Heart right ventricle (tissue), 16 donors: ENCODE results near the gene GDI2. TPM values are rescaled to one million over a fixed set of nuclear protein-coding genes. Genes with fewer than 3 reads are reported as not detected.
"Not testable (repeated sequence)": the region's sequence is repeated elsewhere in the genome, so short reads cannot be mapped to it uniquely, and the experiment has no call there.

Experiments
- ATAC-seq, 8 donors: fragments of 200-7000 bp; cut with Tn5 transposase; one replicate each; pipeline ENCODE4 v1.9.1; 2020; ENCODE audit warnings: mild to moderate bottlenecking in 8 of 8, moderate library complexity in 8 of 8, moderate number of reproducible peaks in 1 of 8
- DNase-seq, 2 donors: peaks; one replicate each; pipeline ENCODE4 v3.0.0-alpha.2; 2020
- H3K27ac ChIP-seq, 10 donors: fragments of 200-600 bp; sonication (generic) in 2 of 10; one replicate each; pipeline versions ENCODE4 v1.5.0 to v1.8.0; 2020 to 2022; ENCODE audit warnings: mild to moderate bottlenecking in 3 of 10
- H3K27me3 ChIP-seq, 7 donors: fragments of 200-600 bp; one replicate each; pipeline ENCODE4 v1.8.0; 2021 to 2022; ENCODE audit warnings: mild to moderate bottlenecking in 2 of 7
- H3K36me3 ChIP-seq, 9 donors: fragments of 200-600 bp; sonication (generic) in 1 of 9; one replicate each; pipeline versions ENCODE4 v1.5.0 to v1.8.0; 2020 to 2022; ENCODE audit warnings: mild to moderate bottlenecking in 2 of 9
- H3K4me1 ChIP-seq, 9 donors: fragments of 200-600 bp; sonication (generic) in 1 of 9; one replicate each; pipeline versions ENCODE4 v1.5.0 to v1.8.0; 2020 to 2022; ENCODE audit warnings: mild to moderate bottlenecking in 4 of 9
- H3K4me3 ChIP-seq, 10 donors: fragments of 200-600 bp; sonication (generic) in 2 of 10; one replicate each; pipeline versions ENCODE4 v1.5.0 to v1.8.0; 2020 to 2022; ENCODE audit warnings: mild to moderate bottlenecking in 7 of 10, moderate library complexity in 2 of 10
- H3K9me3 ChIP-seq, 11 donors: fragments of 200-600 bp in 10 of 11; sonication (generic) in 2 of 11; one replicate each; pipeline versions ENCODE4 v1.5.0 to v1.8.0; 2013 to 2022; ENCODE audit warnings: mild to moderate bottlenecking in 2 of 11, control low read depth in 1 of 11, moderate library complexity in 1 of 11
- WGBS, 2 donors: extraction: QIAGEN DNeasy Blood & Tissue Kit; methylation state at CpG; one replicate each; pipeline ENCODE4 v1.1.7; 2013; ENCODE audit warnings: inconsistent platforms in 1 of 2; 5-methylcytosine and 5-hydroxymethylcytosine counted together
- intact Hi-C, 10 donors: fragments of 100-400 bp; cut with DNase I; formaldehyde crosslinking; loops; one replicate each; pipeline versions ENCODE4 v1.11.1 to v1.14.2; 2022
- polyA plus RNA-seq, 2 donors: library from polyadenylated mRNA; stranded (reverse); fragments of 200-250 nt; gene quantifications; one replicate each; pipeline ENCODE4 v1.2.3, GENCODE V29; 2013
- total RNA-seq, 10 donors: library from RNA; stranded (reverse); fragmentation: NEBNext Ultra II Directional in 3 of 10; extraction: Animal tissue kit (Norgen Biotek cat#: 25700) in 3 of 10; gene quantifications; one replicate each; pipeline versions ENCODE4 v1.2.1 to v1.2.4, GENCODE V29; 2021 to 2023
- TF ChIP-seq, protein P1 (sequence below), 9 donors: fragments of 200-600 bp; sonication (generic) in 2 of 9; IDR thresholded peaks; one replicate each; pipeline versions ENCODE4 v1.5.0 to v1.8.0; 2021 to 2022; ENCODE audit warnings: antibody characterized with exemption in 9 of 9, mild to moderate bottlenecking in 5 of 9, moderate library complexity in 1 of 9
- donor health status: Arrhythmogenic right ventricular cardiomyopathy.
- donor health status: ischemic (EF 13 %, LVEDD 7.1; RV severe dilation, severe dysfunction).
- donor health status: healthy with polysubstance abuse.
- donor health status: DM: no; HTN: yes; CAD: no.
- donor health status: DM: no; HTN: no; CAD: no.
- donor health status: ischemic (EF 25% LVEDD 6.9; RV normal size, moderate dysfunction).
- donor health status: ischemic (EF 25% LVEDD 5.7; RV mildly dilated, moderate dysfunction).
- donor health status: healthy.
- donor health status: DM: yes; HTN: yes; CAD: no.
- donor health status: Ischemic cardiomyopathy.
- donor health status: ischemic (EF 35%, LVEDD 5.7; RV mildly dilated, moderate dysfunction).
- donor health status: nonischemic (EF 11% LVEDD 7.7; RV severe dilation, severe dysfunction).
- donor health status: DM: yes; HTN: yes; CAD: no.
- donor health status: PGD.
- donor health status: ischemic (EF 29% LVEDD 5.4; RV normal size, mild dysfunction).
- donor health status: nonischemic (EF 23%, LVEDD 6.1; RV moderate dilation, normal function).

Gene GDI2
- total and polyA plus RNA-seq, 12 donors, result 21.8 to 145 (median 101) TPM

- no peaks in the 10 kb centered on the region for H3K27me3 ChIP-seq
- intact Hi-C loops, result loop anchor here in 7 of 10 donors (5.0 to 10.0 kb wide), 5 partner anchors 61 to 127 kb away; partner anchors contain the start of genes FBH1 (in 2 of the 7) and TASOR2 (in 2 of the 7)
- no peaks in the 10 kb centered on the region for H3K9me3 ChIP-seq
- H3K27ac ChIP-seq, result peak overlapping the region in 2 of 10 donors; percentile 100
- WGBS, 2 donors, result 10% methylated on average over 6 of the region's 6 CpGs
- H3K36me3 ChIP-seq, result peaks cover 0 to 15% (median 0%) of the 10 kb centered on the region in 9 donors
- DNase-seq (no peak), ATAC-seq (no peak)
- TF ChIP-seq, protein P1, sequence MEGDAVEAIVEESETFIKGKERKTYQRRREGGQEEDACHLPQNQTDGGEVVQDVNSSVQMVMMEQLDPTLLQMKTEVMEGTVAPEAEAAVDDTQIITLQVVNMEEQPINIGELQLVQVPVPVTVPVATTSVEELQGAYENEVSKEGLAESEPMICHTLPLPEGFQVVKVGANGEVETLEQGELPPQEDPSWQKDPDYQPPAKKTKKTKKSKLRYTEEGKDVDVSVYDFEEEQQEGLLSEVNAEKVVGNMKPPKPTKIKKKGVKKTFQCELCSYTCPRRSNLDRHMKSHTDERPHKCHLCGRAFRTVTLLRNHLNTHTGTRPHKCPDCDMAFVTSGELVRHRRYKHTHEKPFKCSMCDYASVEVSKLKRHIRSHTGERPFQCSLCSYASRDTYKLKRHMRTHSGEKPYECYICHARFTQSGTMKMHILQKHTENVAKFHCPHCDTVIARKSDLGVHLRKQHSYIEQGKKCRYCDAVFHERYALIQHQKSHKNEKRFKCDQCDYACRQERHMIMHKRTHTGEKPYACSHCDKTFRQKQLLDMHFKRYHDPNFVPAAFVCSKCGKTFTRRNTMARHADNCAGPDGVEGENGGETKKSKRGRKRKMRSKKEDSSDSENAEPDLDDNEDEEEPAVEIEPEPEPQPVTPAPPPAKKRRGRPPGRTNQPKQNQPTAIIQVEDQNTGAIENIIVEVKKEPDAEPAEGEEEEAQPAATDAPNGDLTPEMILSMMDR (IDR thresholded peaks at IDR 0.05), result no peak
- H3K4me1 ChIP-seq, result peaks cover 0 to 70% (median 67%) of the 10 kb centered on the region in 9 donors
- H3K4me3 ChIP-seq, result peak overlapping the region in 8 of 10 donors; percentile 16 to 96 (median 89)
These were observed 1.8 kb downstream of the GDI2 start for GRCh38 chr10:5811387-5811821.

DNA sequence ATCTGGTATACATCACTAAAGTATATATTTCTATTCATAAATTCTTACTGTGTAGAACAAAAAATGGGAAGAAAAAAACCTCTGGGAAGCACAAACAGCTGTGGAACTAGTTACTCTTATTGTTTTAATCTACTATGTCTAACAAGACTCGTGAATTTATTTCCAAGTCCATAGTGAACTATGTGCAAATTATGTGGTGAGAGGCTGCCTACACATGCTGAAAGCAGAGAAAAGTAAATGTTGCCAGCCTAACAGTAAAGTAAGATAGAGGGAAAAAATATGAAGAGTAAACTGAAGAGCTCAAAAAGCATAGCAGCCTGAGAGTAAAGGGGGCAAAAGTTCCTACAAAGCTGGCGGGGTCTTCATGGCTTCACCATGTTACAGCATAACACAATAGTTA lies 3.0 kb downstream of the GDI2 start:
- H3K4me1 ChIP-seq, result peaks cover 0 to 79% (median 71%) of the 10 kb centered on the region in 9 donors
- no peak for DNase-seq
- H3K27me3 ChIP-seq, result no peaks in the 10 kb centered on the region
- H3K36me3 ChIP-seq, result peaks cover 0 to 20% (median 0%) of the 10 kb centered on the region in 9 donors
- H3K27ac ChIP-seq, result peak overlapping the region in 1 of 10 donors; percentile 28
- H3K9me3 ChIP-seq, result no peaks in the 10 kb centered on the region
- TF ChIP-seq, protein P1 (IDR thresholded peaks at IDR 0.05), result no peak
- no peak for ATAC-seq
- peak overlapping the region in 1 of 10 donors; percentile 96 for H3K4me3 ChIP-seq
- 56 to 61% methylated on average over 2 of the region's 2 CpGs for WGBS, 2 donors
- intact Hi-C loops, result loop anchor here in 7 of 10 donors (5.0 to 10.0 kb wide), 5 partner anchors 62 to 125 kb away; partner anchors contain the start of genes FBH1 (in 2 of the 7) and TASOR2 (in 2 of the 7)

DNA sequence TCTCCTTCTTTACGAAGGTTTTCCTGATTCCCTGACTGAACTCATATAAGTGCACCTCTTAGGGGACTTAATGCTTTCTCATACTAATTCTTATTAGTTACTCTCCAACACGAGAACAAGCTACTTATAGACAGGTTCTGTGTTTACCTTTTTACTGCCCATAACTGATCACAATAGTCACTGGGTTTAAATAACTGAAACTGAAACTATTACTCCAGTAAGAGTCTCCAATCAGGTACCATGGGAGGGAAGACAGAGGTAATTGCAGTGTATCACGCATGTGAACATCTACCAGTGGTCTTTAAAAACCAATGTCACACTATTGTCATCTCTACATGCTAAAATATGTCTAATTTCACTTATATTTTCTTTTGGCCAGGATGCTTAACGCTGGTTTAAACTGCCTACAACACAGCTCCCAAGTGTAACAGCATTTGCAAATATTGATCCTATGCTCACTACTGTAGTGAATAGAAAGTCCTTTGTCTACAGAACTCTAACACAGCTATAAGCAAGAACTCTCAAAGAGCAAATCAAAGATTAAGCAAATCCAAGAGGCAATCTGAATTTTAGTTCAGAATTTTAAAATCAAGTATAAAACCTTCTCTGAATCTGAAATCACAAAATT lies 3.6 kb downstream of the GDI2 start:
- H3K4me1 ChIP-seq, result peaks cover 0 to 78% (median 66%) of the 10 kb centered on the region in 9 donors
- H3K27ac ChIP-seq, result peak overlapping the region in 2 of 10 donors; percentile 24 to 46
- WGBS, 2 donors, result 42 to 59% methylated on average over 4 of the region's 4 CpGs
- H3K4me3 ChIP-seq, result peak overlapping the region in 3 of 10 donors; percentile 5 to 96 (median 13)
- no peaks in the 10 kb centered on the region for H3K27me3 ChIP-seq
- intact Hi-C loops, result loop anchor here in 7 of 10 donors (5.0 to 10.0 kb wide), 5 partner anchors 63 to 125 kb away; partner anchors contain the start of genes FBH1 (in 2 of the 7) and TASOR2 (in 2 of the 7)
- H3K36me3 ChIP-seq, result peaks cover 0 to 26% (median 0%) of the 10 kb centered on the region in 9 donors
- TF ChIP-seq, protein P1 (IDR thresholded peaks at IDR 0.05), result no peak
- DNase-seq (no peak), ATAC-seq (no peak)
- no peaks in the 10 kb centered on the region for H3K9me3 ChIP-seq

DNA sequence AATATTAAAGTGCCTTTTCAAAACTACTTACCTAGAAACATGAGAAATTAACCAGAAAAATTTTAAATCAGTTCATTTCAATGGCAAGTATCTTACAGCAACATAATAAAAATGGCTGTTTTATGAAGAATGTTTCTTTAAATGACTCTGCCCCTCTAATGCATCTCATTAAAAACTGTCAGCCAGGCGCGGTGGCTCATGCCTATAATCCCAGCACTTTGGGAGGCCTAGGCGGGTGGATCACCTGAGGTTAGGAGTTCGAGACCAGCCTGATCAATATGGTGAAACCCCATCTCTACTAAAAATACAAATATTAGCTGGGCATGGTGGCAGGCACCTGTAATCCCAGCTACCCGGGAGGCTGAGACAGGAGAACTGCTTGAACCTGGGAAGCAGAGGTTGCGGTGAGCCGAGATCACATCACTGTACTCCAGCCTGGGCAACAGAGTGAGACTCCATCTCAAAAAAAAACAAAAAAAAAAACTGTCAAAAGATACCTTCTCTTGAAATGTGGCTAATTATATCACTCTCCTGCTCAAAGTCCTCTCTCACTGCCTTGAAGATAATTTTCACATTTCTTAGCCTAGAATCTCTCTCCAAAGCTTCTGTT lies 4.3 kb downstream of the GDI2 start:
- Histone ChIP-seq H3K4me1 (peaks cover 0 to 77% (median 60%) of the 10 kb centered on the region in 9 donors), H3K4me3 (peak overlapping the region in 1 of 10 donors; percentile 13), H3K27ac (peak overlapping the region in 2 of 10 donors; percentile 24 to 46), H3K36me3 (peaks cover 0 to 26% (median 0%) of the 10 kb centered on the region in 9 donors)
- H3K27me3 ChIP-seq, intact Hi-C loops, ATAC-seq, DNase-seq, H3K9me3 ChIP-seq: not testable (repeated sequence)
- 93 to 96% methylated on average over 7 of the region's 7 CpGs for WGBS, 2 donors
